ENCODE measurements around the gene AFAP1.
A peak's percentile ranks its signal among the peaks of the same experiment; 100 is the strongest.

Gene AFAP1

GRCh38 chr4:7939377-7940108, at the start of gene AFAP1:
TSS of gene AFAP1 (minus strand) at chr4:7939861. CDS start at chr4:7872078, 67,783 bp downstream.
- DNase-seq: peak; percentile 78 to 83

- no peak for DNase-seq
Measured at GRCh38 chr4:7988437-7988836, 48.8 kb upstream of the AFAP1 start.

- peak; percentile 40 to 57 for DNase-seq
Measured at GRCh38 chr4:7987148-7987989, 47.7 kb upstream of the AFAP1 start.

GRCh38 chr4:7985891-7986441, 46.3 kb upstream of the AFAP1 start:
- no peak for DNase-seq

GRCh38 chr4:7985072-7985471, 45.4 kb upstream of the AFAP1 start:
- DNase-seq: no peak

GRCh38 chr4:7984286-7984925, 44.7 kb upstream of the AFAP1 start:
- no peak for DNase-seq

GRCh38 chr4:7983296-7983695, 43.6 kb upstream of the AFAP1 start:
- no peak for DNase-seq

- no peak for DNase-seq
Measured at GRCh38 chr4:7981738-7982394, 42.2 kb upstream of the AFAP1 start.

GRCh38 chr4:7980036-7980435, 40.4 kb upstream of the AFAP1 start:
- DNase-seq: no peak

- DNase-seq: no peak
Measured at GRCh38 chr4:7979652-7979968, 39.9 kb upstream of the AFAP1 start.

- no peak for DNase-seq
Measured at GRCh38 chr4:7978907-7979651, 39.4 kb upstream of the AFAP1 start.

GRCh38 chr4:7978489-7978888, 38.8 kb upstream of the AFAP1 start:
- no peak for DNase-seq

GRCh38 chr4:7976634-7977033, 37.0 kb upstream of the AFAP1 start:
- no peak for DNase-seq

GRCh38 chr4:7976025-7976424, 36.4 kb upstream of the AFAP1 start:
- DNase-seq: no peak

- no peak for DNase-seq
Measured at GRCh38 chr4:7974425-7974824, 34.8 kb upstream of the AFAP1 start.

- no peak for DNase-seq
Measured at GRCh38 chr4:7973545-7973981, 33.9 kb upstream of the AFAP1 start.

GRCh38 chr4:7971881-7972500, 32.3 kb upstream of the AFAP1 start:
- no peak for DNase-seq

- no peak for DNase-seq
Measured at GRCh38 chr4:7971159-7971631, 31.5 kb upstream of the AFAP1 start.

GRCh38 chr4:7970361-7970946, 30.8 kb upstream of the AFAP1 start:
- no peak for DNase-seq

GRCh38 chr4:7968262-7968896, 28.7 kb upstream of the AFAP1 start:
- DNase-seq: no peak
